ENCODE data around the gene DVL2. TPM values are rescaled to one million over a fixed set of nuclear protein-coding genes. Genes with fewer than 3 reads are reported as not detected.

The DVL2 gene
- total RNA-seq, 4 donors from 2014 or later: 53.2 to 78.1 (median 55.5) TPM

DNA sequence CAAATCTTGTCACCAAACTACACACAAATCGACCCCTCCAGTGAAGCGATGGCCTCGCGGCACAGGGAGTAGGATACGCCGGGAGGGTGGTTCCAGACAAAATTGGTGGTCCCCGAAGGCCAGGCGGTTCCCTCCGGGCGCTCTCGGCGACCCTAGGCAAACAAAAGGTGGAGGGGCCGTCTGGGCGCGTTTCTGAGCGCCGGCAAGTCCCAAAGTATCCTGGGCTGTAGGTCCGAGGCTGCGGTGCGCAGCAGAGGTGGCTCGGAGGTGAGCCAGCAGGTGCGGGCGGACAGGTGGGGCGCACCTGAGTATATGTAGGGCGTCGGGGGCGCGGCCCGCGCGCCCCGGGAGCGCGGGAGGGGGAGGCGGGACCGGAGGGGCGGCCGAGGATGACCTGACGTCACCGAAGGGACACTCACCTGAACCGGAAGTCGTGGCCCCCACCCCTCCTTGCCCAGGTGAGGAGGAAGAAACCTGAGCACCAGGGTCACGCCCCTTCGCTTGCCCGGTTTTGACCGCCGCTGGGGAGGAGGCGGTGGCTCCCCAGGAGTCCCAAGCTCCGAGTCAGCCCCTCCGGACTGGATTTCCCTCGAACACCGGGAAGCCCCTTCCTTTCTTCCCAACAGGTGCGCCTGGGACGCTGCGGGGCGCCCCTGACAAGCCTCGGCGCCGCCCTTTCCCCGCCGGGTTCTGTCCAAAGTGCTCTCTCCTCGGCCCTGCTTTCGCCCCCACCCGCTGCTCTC is 28.0 kb upstream of the DVL2 start, which contains the start of gene CLDN7:
Gene CLDN7, minus strand, starts transcription at position 287 of the 743 bp plus-strand sequence. CDS start 435 bp downstream, outside the sequence.
- Histone ChIP-seq H3K9me3 (no peaks in the 10 kb centered on the region), H3K4me1 (peaks cover 47% of the 10 kb centered on the region), H3K27ac (peak within 1 kb of the TSS; percentile 60), H3K4me3 (peak within 1 kb of the TSS; percentile 52), H3K36me3 (peaks cover 21% of the 10 kb centered on the region), H3K27me3 (peaks cover 37% of the 10 kb centered on the region)
- 8% methylated on average over 44 of the region's 64 CpGs for WGBS
- DNase-seq (ENCODE audit: low spot score in 2 of 2): no peak
- peak in 1 of 2 donors; percentile 15 for TF ChIP-seq POLR2A (IDR thresholded peaks at IDR 0.05)
- no peak for TF ChIP-seq CTCF (IDR thresholded peaks at IDR 0.05)
- no peak for TF ChIP-seq POLR2AphosphoS5 (IDR thresholded peaks at IDR 0.05)

DNA sequence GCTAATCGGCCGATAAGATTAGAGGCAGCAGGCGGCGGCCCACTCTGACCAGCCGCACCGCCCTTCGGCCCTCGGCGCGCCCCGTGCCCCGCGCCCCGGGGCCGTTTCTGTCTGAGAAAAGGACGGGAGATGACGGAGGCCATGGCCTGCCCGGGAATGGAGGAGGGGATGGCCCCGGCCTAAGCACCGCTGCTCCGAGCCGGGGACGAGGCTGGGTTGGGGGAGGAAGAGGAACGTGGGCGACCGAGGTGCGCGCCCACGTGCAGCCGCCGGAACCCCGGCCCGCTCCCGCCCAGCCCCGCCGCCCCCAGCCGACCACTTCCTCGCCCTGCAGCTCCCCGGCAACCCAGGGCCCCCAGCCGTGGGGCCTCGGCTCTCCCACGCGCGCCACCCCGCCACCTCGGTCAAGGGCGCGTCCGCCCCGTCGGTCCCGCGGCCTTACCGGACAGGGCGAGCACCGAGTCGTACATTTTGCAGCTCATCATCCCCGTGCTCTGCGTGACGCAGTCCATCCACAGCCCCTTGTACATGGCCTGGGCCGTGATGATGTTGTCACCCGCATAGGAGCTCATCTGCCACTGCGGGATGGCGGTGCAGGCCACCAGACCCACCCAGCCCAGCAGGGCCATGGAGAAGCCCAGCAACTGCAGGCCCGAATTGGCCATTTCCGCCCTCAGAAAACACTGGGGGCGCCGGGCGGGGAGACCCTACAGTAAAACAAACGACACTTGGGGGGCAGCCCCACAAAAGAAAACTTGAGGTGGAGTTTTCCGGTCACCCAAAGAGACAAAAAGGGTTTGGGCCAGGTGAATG is 27.3 kb upstream of the DVL2 start:
- peaks cover 35% of the 10 kb centered on the region for H3K27me3 ChIP-seq
- peaks cover 29% of the 10 kb centered on the region for H3K36me3 ChIP-seq
- peak overlapping the region; percentile 59 for H3K27ac ChIP-seq
- peak overlapping the region; percentile 52 for H3K4me3 ChIP-seq
- no peak for TF ChIP-seq EP300 (IDR thresholded peaks at IDR 0.05)
- no peak for TF ChIP-seq POLR2AphosphoS5 (IDR thresholded peaks at IDR 0.05)
- no peak for TF ChIP-seq POLR2A (IDR thresholded peaks at IDR 0.05)
- H3K4me1 ChIP-seq: peaks cover 47% of the 10 kb centered on the region
- no peak for DNase-seq (ENCODE audit: low spot score in 2 of 2)
- WGBS: 30% methylated on average over 11 of the region's 71 CpGs
- H3K9me3 ChIP-seq: no peaks in the 10 kb centered on the region

- Histone ChIP-seq H3K27me3 (peaks cover 35% of the 10 kb centered on the region), H3K4me3 (peak overlapping the region; percentile 52), H3K36me3 (peaks cover 35% of the 10 kb centered on the region), H3K9me3 (no peaks in the 10 kb centered on the region), H3K4me1 (peaks cover 47% of the 10 kb centered on the region), H3K27ac (peak overlapping the region; percentile 59)
- WGBS: 9% methylated on average over 20 of the region's 54 CpGs
- no peak for DNase-seq (ENCODE audit: low spot score in 2 of 2)
- TF ChIP-seq POLR2AphosphoS5 (IDR thresholded peaks at IDR 0.05): no peak
- TF ChIP-seq CTCF (IDR thresholded peaks at IDR 0.05): no peak
- no peak for TF ChIP-seq EP300 (IDR thresholded peaks at IDR 0.05)
- no peak for TF ChIP-seq POLR2A (IDR thresholded peaks at IDR 0.05)
Observed at GRCh38 chr17:7260651-7261378, 26.5 kb upstream of the DVL2 start.

DNA sequence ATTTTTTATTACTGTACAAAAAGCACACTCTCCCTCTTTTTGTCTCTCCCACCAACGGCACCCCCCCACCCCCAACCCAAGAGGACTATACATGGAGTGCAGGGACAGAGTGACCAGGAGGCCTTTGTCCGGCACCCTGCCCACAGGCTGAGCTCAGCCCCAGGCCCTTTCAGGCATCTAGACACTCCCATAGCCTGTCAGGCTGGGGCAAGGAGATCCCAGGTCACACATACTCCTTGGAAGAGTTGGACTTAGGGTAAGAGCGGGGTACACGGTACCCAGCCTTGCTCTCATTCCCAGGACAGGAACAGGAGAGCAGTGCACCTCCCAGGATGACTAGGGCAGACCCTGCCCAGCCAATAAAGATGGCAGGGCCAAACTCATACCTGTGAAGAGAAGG is 25.8 kb upstream of the DVL2 start:
- WGBS: 50% methylated on average over 1 of the region's 4 CpGs
- no peak for TF ChIP-seq EP300 (IDR thresholded peaks at IDR 0.05)
- TF ChIP-seq POLR2AphosphoS5 (IDR thresholded peaks at IDR 0.05): no peak
- TF ChIP-seq CTCF (IDR thresholded peaks at IDR 0.05): no peak
- TF ChIP-seq POLR2A (IDR thresholded peaks at IDR 0.05): no peak
- no peaks in the 10 kb centered on the region for H3K9me3 ChIP-seq
- no peak overlapping the region for H3K27ac ChIP-seq
- peaks cover 35% of the 10 kb centered on the region for H3K27me3 ChIP-seq
- peaks cover 47% of the 10 kb centered on the region for H3K4me1 ChIP-seq
- H3K4me3 ChIP-seq: peak overlapping the region; percentile 52
- DNase-seq (ENCODE audit: low spot score in 2 of 2): no peak
- peaks cover 41% of the 10 kb centered on the region for H3K36me3 ChIP-seq

DNA sequence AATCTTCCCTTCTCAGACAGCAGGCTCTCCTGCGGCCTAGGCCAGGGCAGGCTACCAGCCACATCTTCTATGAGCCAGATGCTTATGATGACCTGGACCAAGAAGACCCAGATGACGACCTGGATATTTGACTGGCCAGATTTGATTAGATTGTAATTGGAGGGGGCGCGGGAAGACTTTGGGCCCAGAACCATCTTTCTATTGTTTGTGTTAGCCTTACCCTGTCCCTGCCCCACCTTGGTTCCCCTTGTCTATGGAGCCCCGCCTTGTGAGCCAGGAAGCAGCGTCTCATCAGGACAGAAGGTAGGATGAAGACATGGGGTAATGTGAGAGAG is 25.2 kb upstream of the DVL2 start:
- 92% methylated on average over 6 of the region's 6 CpGs for WGBS
- H3K36me3 ChIP-seq: peaks cover 47% of the 10 kb centered on the region
- TF ChIP-seq CTCF (IDR thresholded peaks at IDR 0.05) (no peak), EP300 (IDR thresholded peaks at IDR 0.05) (no peak), POLR2A (IDR thresholded peaks at IDR 0.05) (no peak), POLR2AphosphoS5 (IDR thresholded peaks at IDR 0.05) (no peak)
- H3K27ac ChIP-seq: no peak overlapping the region
- H3K27me3 ChIP-seq: peaks cover 35% of the 10 kb centered on the region
- no peaks in the 10 kb centered on the region for H3K9me3 ChIP-seq
- no peak for DNase-seq (ENCODE audit: low spot score in 2 of 2)
- no peak overlapping the region for H3K4me3 ChIP-seq
- peaks cover 47% of the 10 kb centered on the region for H3K4me1 ChIP-seq

All from suprapubic skin (tissue), 4 donors.